HEK293 (cell line): ENCODE results near the gene ING5.

Source experiments
- BCL11A ChIP-seq: fragments of 450-650 bp; formaldehyde crosslinking; IDR thresholded peaks from 2 replicates; pipeline ENCODE4 v1.5.1; 2016; ENCODE audit warnings: low read depth, missing biosample characterization, missing genetic modification characterization
- CTCF ChIP-seq: fragments of 450-650 bp; formaldehyde crosslinking; IDR thresholded peaks from 2 replicates; pipeline ENCODE4 v1.5.1; 2016; ENCODE audit warnings: missing biosample characterization, missing genetic modification characterization
- ELK4 ChIP-seq: IDR thresholded peaks from 2 replicates; pipeline ENCODE4 v1.6.1; 2011; ENCODE audit warnings: mild to moderate bottlenecking, low read depth, low read length, borderline replicate concordance
- GLI2 ChIP-seq: fragments of 450-650 bp; formaldehyde crosslinking; IDR thresholded peaks from 2 replicates; pipeline ENCODE4; 2017; ENCODE audit warnings: missing biosample characterization, missing genetic modification characterization, low read depth, borderline replicate concordance
- PATZ1 ChIP-seq: fragments of 450-650 bp; formaldehyde crosslinking; IDR thresholded peaks from 2 replicates; pipeline ENCODE4 v1.5.1; 2016; ENCODE audit warnings: missing biosample characterization, missing genetic modification characterization
- ZNF140 ChIP-seq: fragments of 450-650 bp; formaldehyde crosslinking; IDR thresholded peaks from 2 replicates; pipeline ENCODE4 v1.5.1; 2016; ENCODE audit warnings: missing biosample characterization, missing genetic modification characterization
- ZNF350 ChIP-seq: fragments of 450-650 bp; formaldehyde crosslinking; IDR thresholded peaks from 2 replicates; pipeline ENCODE4 v1.5.0; 2017; ENCODE audit warnings: missing biosample characterization, mild to moderate bottlenecking, missing genetic modification characterization
- ZNF701 ChIP-seq: fragments of 450-650 bp; formaldehyde crosslinking; IDR thresholded peaks from 2 replicates; pipeline ENCODE4 v1.5.1; 2016; ENCODE audit warnings: missing biosample characterization, missing genetic modification characterization

- no peak for TF ChIP-seq ZNF701 (tag by site-specific recombination)
- no peak for TF ChIP-seq CTCF (tag by site-specific recombination)
- TF ChIP-seq PATZ1 (tag by site-specific recombination): no peak
- TF ChIP-seq ELK4: no peak
- no peak for TF ChIP-seq GLI2 (tag by site-specific recombination)
- no peak for TF ChIP-seq ZNF140 (tag by site-specific recombination)
- no peak for TF ChIP-seq ZNF350 (tag by site-specific recombination)
- TF ChIP-seq BCL11A (tag by site-specific recombination): no peak
These were observed 76.1 kb downstream of the ING5 start for GRCh38 chr2:241777686-241778627.
